NCI-H2196 (cell line): ENCODE measurements around the gene ENPP5.
"Not testable (repeated sequence)": the region's sequence is repeated elsewhere in the genome, so short reads cannot be mapped to it uniquely, and the experiment has no call there.

Experiments
- DNase-seq: peaks from one replicate; lab custom pipeline; 2025; ENCODE audit not compliant: unreplicated experiment; lab: John Stamatoyannopoulos, UW

Gene ENPP5

GRCh38 chr6:46175446-46175845 lies 4.7 kb upstream of the ENPP5 start:
- DNase-seq, result no peak

- no peak for DNase-seq
Measured at GRCh38 chr6:46174904-46175303, 4.1 kb upstream of the ENPP5 start.

- no peak for DNase-seq
Measured at GRCh38 chr6:46172176-46172575, 1.4 kb upstream of the ENPP5 start.

- DNase-seq, result no peak
Measured at GRCh38 chr6:46160102-46160501, 10.7 kb downstream of the ENPP5 start.

GRCh38 chr6:46159229-46159628 lies 11.6 kb downstream of the ENPP5 start:
- DNase-seq, result no peak

- DNase-seq, result no peak
Measured at GRCh38 chr6:46156701-46157100, 14.1 kb downstream of the ENPP5 start.

GRCh38 chr6:46149066-46149465 lies 21.7 kb downstream of the ENPP5 start:
- not testable (repeated sequence) for DNase-seq

GRCh38 chr6:46144270-46144669 lies 26.5 kb downstream of the ENPP5 start:
- no peak for DNase-seq

GRCh38 chr6:46138281-46138680 lies 32.5 kb downstream of the ENPP5 start:
- DNase-seq, result peak; percentile 19

- DNase-seq, result no peak
Measured at GRCh38 chr6:46137387-46137786, 33.4 kb downstream of the ENPP5 start.

GRCh38 chr6:46136831-46137230 lies 33.9 kb downstream of the ENPP5 start:
- no peak for DNase-seq

GRCh38 chr6:46135176-46135575 lies 35.6 kb downstream of the ENPP5 start:
- no peak for DNase-seq

- no peak for DNase-seq
Measured at GRCh38 chr6:46134216-46134615, 36.6 kb downstream of the ENPP5 start.

GRCh38 chr6:46131291-46131690 lies 39.5 kb downstream of the ENPP5 start:
- DNase-seq, result not testable (repeated sequence)

GRCh38 chr6:46130666-46131065 lies 40.1 kb downstream of the ENPP5 start:
- no peak for DNase-seq

GRCh38 chr6:46129629-46130511 lies 40.9 kb downstream of the ENPP5 start, which contains the start of gene ENPP4:
TSS of gene ENPP4 (plus strand) at chr6:46129989. CDS start at chr6:46139584, 9,595 bp downstream.
- DNase-seq, result peak; percentile 94

- DNase-seq, result no peak
Measured at GRCh38 chr6:46129291-46129628, 41.5 kb downstream of the ENPP5 start.

GRCh38 chr6:46128476-46128875 lies 42.3 kb downstream of the ENPP5 start:
- DNase-seq, result no peak

- not testable (repeated sequence) for DNase-seq
Measured at GRCh38 chr6:46119679-46120078, 51.1 kb downstream of the ENPP5 start.

- no peak for DNase-seq
Measured at GRCh38 chr6:46118836-46119235, 51.9 kb downstream of the ENPP5 start.

- DNase-seq, result no peak
Measured at GRCh38 chr6:46118157-46118556, 52.6 kb downstream of the ENPP5 start.

- no peak for DNase-seq
Measured at GRCh38 chr6:46116289-46116688, 54.5 kb downstream of the ENPP5 start.

GRCh38 chr6:46115634-46116033 lies 55.1 kb downstream of the ENPP5 start:
- DNase-seq, result no peak
